NB4 (cell line): ENCODE results near the gene KAZN.

ENCODE experiments used
- MYC ChIP-seq: IDR thresholded peaks from 2 replicates; pipeline ENCODE4 v1.6.1; 2011; ENCODE audit warnings: low read depth, low read length
- POLR2A ChIP-seq: IDR thresholded peaks from 2 replicates; pipeline ENCODE4 v1.6.1; 2011; ENCODE audit warnings: mild to moderate bottlenecking; ENCODE audit not compliant: insufficient read length; ENCODE audit errors: extremely low read depth
- TF ChIP-seq, protein P1 (sequence below): IDR thresholded peaks from one replicate; pipeline ENCODE4 v1.5.1; 2012; ENCODE audit warnings: low read depth, low read length
- TF ChIP-seq, protein P2 (sequence below): IDR thresholded peaks from 2 replicates; pipeline ENCODE4 v1.6.1; 2011; ENCODE audit warnings: low read depth, low read length

DNA sequence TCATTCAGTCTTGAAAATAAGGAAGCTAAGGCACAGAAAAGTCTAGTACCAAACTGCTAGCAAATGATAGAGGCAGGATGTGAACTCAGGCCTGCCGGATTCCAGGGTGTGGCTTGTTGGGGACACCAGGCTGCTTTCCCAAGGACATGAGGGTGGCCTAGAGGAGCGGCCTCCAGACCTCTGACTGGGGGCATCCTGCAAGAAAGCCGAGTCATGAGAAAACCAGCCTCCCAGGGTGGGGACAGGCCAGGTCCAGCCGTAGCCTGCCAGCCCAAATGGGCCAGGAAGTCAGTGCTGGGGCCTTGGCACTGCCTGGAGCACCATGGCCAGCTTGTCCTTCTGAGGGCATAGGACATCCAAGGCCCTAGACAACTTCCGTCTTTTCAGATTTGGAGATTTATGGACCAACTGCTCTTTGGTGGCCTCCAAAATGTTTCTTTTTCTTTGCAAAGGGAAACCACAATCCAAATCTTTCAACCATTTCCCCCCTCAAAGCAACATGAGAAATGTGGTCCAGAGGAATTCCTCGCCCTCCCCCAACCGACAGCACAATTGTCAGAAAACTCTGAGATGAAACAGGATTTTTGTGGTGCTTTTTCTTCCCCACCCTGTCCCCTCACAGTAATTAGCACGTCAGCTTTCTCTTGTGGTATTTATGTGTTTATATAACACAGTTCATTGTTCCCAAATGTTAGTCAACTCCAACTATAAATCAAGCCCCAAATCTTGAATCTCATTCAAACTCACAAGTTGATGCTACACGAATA, 212.3 kb downstream of the KAZN start:
- TF ChIP-seq, protein P1, sequence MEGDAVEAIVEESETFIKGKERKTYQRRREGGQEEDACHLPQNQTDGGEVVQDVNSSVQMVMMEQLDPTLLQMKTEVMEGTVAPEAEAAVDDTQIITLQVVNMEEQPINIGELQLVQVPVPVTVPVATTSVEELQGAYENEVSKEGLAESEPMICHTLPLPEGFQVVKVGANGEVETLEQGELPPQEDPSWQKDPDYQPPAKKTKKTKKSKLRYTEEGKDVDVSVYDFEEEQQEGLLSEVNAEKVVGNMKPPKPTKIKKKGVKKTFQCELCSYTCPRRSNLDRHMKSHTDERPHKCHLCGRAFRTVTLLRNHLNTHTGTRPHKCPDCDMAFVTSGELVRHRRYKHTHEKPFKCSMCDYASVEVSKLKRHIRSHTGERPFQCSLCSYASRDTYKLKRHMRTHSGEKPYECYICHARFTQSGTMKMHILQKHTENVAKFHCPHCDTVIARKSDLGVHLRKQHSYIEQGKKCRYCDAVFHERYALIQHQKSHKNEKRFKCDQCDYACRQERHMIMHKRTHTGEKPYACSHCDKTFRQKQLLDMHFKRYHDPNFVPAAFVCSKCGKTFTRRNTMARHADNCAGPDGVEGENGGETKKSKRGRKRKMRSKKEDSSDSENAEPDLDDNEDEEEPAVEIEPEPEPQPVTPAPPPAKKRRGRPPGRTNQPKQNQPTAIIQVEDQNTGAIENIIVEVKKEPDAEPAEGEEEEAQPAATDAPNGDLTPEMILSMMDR = no peak
- TF ChIP-seq, protein P2, sequence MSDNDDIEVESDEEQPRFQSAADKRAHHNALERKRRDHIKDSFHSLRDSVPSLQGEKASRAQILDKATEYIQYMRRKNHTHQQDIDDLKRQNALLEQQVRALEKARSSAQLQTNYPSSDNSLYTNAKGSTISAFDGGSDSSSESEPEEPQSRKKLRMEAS = no peak
- no peak for TF ChIP-seq POLR2A
- TF ChIP-seq MYC = no peak
